GM19463 (cell line): ENCODE measurements around the gene ITGAE.
"Not testable (repeated sequence)": the region's sequence is repeated elsewhere in the genome, so short reads cannot be mapped to it uniquely, and the experiment has no call there.

ENCODE experiments used
- ATAC-seq: cut with Tn5 transposase; IDR thresholded peaks from one replicate; pipeline ENCODE4 v1.9.1; 2021; ENCODE audit warnings: mild to moderate bottlenecking, moderate library complexity; ENCODE audit not compliant: unreplicated experiment

Gene ITGAE

GRCh38 chr17:3734911-3735276 lies 66.1 kb downstream of the ITGAE start:
- ATAC-seq, result not testable (repeated sequence)

DNA sequence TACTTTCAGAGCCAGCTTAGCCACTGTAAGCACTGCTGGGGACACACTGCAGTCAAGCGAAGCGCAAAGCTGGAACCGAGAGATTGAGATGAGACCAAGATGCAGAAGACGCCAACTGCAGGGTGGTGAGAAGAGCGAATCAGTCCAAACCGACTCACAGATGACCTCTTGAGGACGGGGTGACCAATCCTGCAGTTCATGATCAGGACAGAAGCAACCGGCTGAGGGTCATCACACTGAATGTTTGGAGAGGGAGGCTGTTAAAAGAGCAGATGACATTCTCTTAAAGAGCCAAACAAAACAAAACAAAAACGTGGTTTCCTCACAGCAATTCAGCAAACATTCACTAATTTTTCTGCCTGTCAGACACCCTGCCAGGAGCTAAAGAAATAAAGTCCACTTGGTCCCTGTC lies 68.8 kb downstream of the ITGAE start:
- ATAC-seq, result peak; percentile 75

DNA sequence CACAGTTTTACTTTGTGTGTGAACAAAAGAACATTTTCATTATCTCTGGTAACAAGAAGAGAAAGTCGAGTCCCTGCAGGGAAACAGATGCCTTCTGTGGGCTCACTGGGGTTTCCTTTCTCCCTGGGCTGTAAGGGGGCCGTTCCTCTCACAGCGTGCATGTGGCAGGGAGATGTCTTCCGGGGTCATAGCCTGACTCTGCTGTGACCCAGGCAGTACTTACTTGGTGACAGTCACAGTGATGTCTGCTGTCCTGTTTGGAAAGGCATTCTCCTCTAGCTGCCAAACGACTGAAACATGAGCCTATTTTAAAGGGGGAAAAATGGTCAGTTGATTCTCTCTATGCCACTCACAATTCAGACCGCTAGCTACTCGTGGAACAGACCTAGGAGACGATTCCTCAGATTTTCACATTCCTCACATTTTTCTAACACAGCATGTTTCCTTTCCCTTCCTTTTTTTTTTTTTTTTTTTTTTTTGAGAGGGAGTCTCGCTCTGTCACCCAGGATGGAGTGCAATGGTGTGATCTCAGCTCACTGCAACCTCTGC lies 70.0 kb downstream of the ITGAE start:
- ATAC-seq, result no peak

DNA sequence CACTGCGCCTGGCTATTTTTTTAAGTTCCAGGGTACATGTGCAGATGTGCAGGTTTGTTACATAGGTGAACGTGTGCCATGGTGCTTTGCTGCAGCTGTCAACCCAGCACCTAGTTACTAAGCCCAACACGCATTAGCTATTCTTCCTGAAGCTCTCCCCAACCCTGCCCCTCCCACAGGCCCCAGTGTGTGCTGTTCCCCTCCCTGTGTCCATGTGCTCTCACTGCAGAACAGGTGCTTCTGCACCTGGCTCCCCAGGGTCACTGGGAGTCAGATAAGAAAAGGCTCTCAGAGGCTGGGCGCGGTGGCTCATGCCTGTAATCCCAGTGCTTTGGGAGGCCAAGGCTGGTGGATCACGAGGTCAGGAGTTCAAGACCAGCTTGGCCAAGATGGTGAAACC lies 71.1 kb downstream of the ITGAE start:
- ATAC-seq, result no peak

- not testable (repeated sequence) for ATAC-seq
Observed at GRCh38 chr17:3728099-3728498, 72.9 kb downstream of the ITGAE start.

DNA sequence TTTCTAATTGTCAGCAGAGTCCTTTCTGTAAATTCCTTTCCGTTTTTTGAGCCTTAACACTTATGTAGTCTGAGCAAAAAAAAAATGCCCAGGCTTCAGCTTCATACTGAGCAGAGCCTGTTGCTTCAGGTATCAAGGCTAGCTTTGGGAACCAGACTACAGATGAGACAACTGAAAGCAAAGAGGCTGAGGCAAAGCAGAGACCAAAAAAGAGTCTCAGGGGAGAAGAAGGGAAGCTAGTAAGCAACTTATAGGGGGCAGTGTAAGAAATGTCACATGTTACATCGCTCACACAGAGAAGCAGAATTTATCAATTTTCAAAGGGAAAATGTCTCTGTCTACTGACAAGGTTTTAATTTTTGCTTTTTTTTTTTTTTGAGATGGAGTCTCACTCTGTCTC lies 73.9 kb downstream of the ITGAE start:
- no peak for ATAC-seq

DNA sequence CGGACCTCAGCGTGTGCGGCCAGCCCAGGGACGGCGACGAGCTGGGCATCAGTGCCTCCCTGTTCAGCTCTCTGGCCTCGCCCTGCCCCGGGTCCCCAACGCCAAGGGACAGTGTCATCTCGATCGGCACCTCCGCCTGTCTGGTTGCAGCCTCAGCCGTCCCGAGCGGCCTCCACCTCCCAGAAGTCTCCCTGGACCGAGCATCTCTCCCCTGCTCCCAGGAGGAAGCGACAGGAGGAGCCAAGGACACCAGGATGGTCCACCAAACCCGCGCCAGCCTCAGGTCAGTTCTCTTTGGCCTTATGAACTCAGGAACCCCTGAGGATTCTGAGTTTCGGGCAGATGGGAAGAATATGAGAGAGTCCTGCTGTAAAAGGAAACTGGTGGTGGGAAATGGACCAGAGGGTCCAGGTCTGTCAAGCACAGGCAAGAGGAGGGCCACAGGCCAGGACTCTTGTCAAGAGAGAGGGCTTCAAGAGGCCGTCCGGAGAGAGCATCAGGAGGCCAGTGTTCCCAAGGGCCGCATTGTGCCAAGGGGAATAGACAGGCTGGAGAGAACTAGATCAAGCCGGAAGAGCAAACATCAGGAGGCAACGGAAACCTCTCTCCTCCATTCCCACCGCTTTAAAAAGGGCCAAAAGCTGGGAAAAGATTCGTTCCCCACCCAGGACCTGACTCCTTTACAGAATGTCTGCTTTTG lies 76.5 kb downstream of the ITGAE start:
- ATAC-seq, result no peak

DNA sequence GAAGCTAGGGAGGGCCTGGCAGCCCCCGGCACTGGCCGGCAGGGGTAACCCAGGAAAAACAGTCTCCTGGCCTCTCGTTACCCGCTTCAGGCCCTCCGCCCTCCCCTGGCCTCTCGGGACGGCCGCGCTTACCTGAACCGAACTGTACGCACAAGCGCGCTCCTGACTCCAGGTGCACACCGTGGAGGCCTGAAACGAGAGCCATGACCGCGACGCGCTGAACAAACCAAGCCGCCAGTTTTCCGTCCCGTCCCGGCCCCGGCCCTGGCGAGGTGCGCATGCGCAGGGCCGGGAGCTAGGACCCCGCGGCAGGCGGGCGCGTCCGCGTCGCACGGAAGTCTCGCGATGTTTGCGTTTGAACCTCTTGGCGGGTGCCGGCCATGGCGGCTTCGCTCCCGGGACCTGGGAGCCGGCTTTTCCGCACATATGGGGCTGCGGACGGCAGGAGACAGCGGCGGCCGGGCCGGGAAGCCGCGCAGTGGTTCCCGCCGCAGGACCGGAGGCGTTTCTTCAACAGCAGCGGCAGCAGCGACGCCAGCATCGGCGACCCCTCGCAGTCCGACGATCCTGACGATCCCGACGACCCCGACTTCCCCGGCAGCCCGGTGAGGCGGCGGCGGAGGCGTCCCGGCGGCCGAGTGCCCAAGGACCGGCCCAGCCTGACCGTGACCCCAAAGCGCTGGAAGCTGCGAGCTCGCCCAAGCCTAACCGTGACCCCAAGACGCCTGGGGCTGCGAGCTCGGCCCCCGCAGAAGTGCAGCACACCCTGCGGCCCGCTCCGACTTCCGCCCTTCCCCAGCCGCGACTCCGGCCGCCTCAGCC lies 77.2 kb downstream of the ITGAE start, which contains the start of gene HASPIN:
HASPIN (plus strand) TSS at position 348 of the 822 bp plus-strand sequence; CDS start at position 381, 33 bp downstream.
- peak; percentile 71 for ATAC-seq

- no peak for ATAC-seq
Observed at GRCh38 chr17:3723188-3723555, 77.8 kb downstream of the ITGAE start.

DNA sequence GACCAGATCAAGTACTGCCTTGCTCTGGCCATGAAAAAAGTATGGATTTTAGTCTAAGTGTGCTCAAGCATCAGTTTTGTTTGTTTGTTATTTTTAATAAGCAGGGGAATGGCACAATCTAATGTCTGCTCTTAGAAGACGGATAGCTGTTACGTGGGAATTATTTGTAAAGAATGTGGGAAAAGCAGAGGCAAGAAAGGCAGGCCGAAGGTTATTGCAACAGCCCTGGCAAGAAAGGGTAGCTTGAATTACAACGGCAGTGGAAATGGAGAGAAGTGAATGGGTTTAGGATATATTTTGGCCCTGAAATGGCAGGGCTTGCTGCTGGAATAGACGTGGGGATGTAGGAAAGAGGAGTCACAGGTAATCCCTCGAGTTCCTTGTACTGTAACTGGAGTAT lies 78.3 kb downstream of the ITGAE start:
- no peak for ATAC-seq

- no peak for ATAC-seq
Observed at GRCh38 chr17:3719265-3719664, 81.7 kb downstream of the ITGAE start.

DNA sequence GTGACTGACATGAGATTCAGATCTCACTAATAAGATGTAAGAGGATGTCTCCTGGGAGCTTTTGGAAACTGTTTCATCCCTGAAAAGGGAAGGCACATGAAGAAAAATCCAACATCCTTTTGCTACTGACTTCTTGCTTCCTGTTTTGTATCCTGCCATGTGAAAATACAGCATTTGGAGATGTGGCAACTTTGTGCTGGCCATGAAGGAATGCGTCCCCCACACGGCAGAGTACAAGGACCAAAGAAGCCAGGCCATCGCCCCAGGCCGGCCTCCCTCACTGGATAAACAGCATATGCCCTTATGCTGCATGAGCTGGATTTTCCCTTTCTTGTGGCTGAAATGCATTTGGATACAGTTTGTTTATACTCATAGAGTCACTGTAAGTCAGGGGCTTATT lies 82.8 kb downstream of the ITGAE start:
- ATAC-seq, result no peak

DNA sequence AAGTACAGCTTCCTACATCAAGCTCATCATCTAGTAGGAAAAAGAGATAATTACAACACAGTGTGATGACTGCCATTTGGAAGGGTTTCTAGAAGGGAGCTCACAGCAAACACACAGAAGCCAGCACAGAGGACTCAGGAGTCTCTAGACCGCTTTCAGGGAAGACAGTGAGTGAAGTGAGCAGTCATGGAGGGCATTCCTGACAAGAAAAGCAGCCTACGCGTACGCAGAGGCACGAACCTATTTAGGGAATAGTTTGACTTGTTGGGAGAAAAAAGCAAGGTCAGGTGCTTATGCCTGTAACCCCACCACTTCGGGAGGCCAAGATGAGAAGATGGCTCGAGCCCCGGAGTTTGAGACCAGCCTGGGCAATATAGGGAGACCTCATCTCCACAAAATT lies 85.7 kb downstream of the ITGAE start:
- ATAC-seq, result no peak

GRCh38 chr17:3712811-3713463 lies 88.1 kb downstream of the ITGAE start:
- no peak for ATAC-seq

- peak; percentile 92 for ATAC-seq
Observed at GRCh38 chr17:3710951-3711383, 90.0 kb downstream of the ITGAE start.

DNA sequence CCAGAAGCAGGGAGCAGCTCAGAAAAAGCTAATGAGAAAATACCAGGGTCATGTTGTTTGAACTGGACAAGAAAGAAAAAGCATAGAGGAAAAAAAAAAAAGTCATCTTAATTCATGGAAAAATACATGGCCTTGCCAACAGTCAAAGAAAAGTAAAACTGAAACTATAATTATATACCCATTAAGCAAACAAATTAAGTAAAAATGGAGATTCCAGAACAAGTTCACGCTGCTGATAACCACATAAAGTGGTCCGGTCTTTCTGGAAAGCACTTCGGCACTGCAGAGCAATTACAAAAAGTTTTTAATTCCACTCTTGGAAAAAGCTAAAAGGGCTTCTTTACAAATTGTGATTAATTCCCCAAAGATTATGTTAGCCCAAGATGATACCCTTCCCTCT lies 92.6 kb downstream of the ITGAE start:
- ATAC-seq, result no peak

DNA sequence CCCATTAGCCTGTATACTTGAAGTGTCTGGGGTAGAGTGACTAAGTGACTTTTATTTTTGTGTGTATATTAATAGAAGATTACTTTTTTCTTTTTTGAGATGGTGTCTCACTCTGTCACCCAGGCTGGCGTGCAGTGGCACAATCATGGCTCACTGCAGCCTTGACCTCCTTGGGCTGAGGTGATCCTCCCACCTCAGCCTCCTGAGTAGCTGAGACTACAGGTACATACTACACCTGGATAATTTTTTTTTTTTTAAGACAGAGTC lies 95.3 kb downstream of the ITGAE start:
- not testable (repeated sequence) for ATAC-seq

- no peak for ATAC-seq
Observed at GRCh38 chr17:3704931-3705717, 95.9 kb downstream of the ITGAE start.

DNA sequence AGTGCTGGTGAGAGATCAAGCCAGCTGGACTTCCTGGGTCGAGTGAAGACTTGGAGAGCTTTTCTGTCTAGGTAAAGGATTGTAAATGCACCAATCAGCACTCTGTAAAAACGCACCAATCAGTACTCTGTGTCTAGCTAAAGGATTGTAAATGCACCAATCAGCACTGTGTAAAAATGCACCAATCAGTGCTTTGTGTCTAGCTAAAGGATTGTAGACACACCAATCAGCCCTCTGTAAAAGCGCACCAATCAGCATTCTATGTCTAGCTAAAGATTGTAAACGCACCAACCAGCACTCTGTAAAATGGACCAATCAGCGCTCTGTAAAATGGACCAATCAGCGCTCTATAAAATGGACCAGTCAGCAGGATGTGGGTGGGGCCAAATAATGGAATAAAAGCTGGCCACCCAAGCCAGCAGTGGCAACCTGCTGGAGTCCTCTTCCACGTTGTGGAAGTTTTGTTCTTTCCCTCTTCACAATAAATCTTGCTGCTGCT lies 98.9 kb downstream of the ITGAE start:
- ATAC-seq, result not testable (repeated sequence)

DNA sequence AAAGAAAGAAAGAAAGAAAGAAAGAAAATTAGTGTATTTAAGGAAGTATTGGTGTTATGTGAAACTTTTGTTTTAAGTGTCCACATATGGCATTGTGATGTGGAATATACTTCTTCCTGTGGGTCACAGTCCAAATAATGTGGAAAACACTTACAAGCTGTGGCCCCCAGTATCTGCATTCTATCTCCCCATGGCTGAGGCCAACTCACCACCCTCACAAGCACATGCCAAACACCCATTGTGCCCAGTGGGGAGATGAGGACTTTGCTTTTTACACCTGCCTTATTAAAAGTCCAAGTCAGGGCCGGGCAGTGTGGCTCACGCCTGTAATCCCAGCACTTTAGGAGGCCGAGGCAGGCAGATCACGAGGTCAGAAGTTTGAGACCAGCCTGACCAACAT lies 101.0 kb downstream of the ITGAE start:
- ATAC-seq, result no peak

GRCh38 chr17:3698139-3698538 lies 102.8 kb downstream of the ITGAE start:
- no peak for ATAC-seq
